Lower leg skin (tissue), 4 donors: Measurements from ENCODE around the gene ANXA4. TPM values are rescaled to one million over a fixed set of nuclear protein-coding genes. Genes with fewer than 3 reads are reported as not detected.
A peak's percentile ranks its signal among the peaks of the same experiment; 100 is the strongest.

ENCODE experiments used
- DNase-seq, 2 donors: peaks; one replicate each; pipeline ENCODE4 v3.0.0-alpha.2; 2019; ENCODE audit warnings: low spot score in 2 of 2
- H3K4me3 ChIP-seq: fragments of 200-600 bp; sonication (generic); 2 replicates; pipeline ENCODE4 v1.5.1; 2017; ENCODE audit warnings: mild to moderate bottlenecking, low read depth; ENCODE audit not compliant: poor library complexity, severe bottlenecking
- CTCF ChIP-seq, 3 donors: fragments of 450-650 bp; IDR thresholded peaks; one replicate each; pipeline ENCODE4 v1.5.1; 2016; ENCODE audit warnings: antibody characterized with exemption in 3 of 3, mild to moderate bottlenecking in 3 of 3, moderate library complexity in 2 of 3
- POLR2A ChIP-seq, 2 donors: fragments of 450-650 bp; IDR thresholded peaks; one replicate each; pipeline ENCODE4 v1.6.1; 2016 to 2017; ENCODE audit warnings: antibody characterized with exemption in 2 of 2, mild to moderate bottlenecking in 1 of 2, moderate library complexity in 1 of 2
- WGBS, 2 donors: methylation state at CpG; one replicate each; pipeline ENCODE4 v1.1.5; 2018; 5-methylcytosine and 5-hydroxymethylcytosine counted together
- intact Hi-C: fragments of 100-400 bp; cut with DNase I; formaldehyde crosslinking; loops from one replicate; pipeline ENCODE4 v1.15.0; 2023; ENCODE audit warnings: low total_unique reads
- total RNA-seq, 4 donors: library from RNA; depleted of rRNA; stranded (reverse); fragments of >200 nt; gene quantifications; one replicate each; pipeline ENCODE4 v1.1.0, GENCODE V29; 2016

ANXA4 gene
- total RNA-seq, 4 donors from 2014 or later: 60.2 to 107 (median 64.9) TPM

- intact Hi-C loops: loop anchor here (5.0 kb wide), 1 partner anchor 76 kb away; no protein-coding TSS in a partner anchor
- 0 to 1% methylated on average over 13 of the region's 13 CpGs for WGBS, 2 donors
- H3K4me3 ChIP-seq: peak overlapping the region; percentile 52
- TF ChIP-seq POLR2A (IDR thresholded peaks at IDR 0.05) (no peak), CTCF (IDR thresholded peaks at IDR 0.05) (no peak)
- DNase-seq: peak; percentile 66 to 94
Measured at GRCh38 chr2:69741229-69741574, 732 bp upstream of the ANXA4 start.

GRCh38 chr2:69742322-69742952 is 503 bp downstream of the ANXA4 start:
- TF ChIP-seq POLR2A (IDR thresholded peaks at IDR 0.05) (no peak), CTCF (IDR thresholded peaks at IDR 0.05) (no peak)
- WGBS, 2 donors: 3 to 5% methylated on average over 21 to 22 of the region's 22 CpGs
- intact Hi-C loops: loop anchor here (5.0 kb wide), 1 partner anchor 75 kb away; no protein-coding TSS in a partner anchor
- peak overlapping the region; percentile 52 for H3K4me3 ChIP-seq
- peak; percentile 45 to 89 for DNase-seq

- intact Hi-C loops: loop anchor here (5.0 kb wide), 1 partner anchor 73 kb away; no protein-coding TSS in a partner anchor
Measured at GRCh38 chr2:69743847-69744264, 1.9 kb downstream of the ANXA4 start.

GRCh38 chr2:69744456-69744855 is 2.5 kb downstream of the ANXA4 start:
- no peak for DNase-seq
- WGBS, 2 donors: 48 to 56% methylated on average over 3 of the region's 3 CpGs
- intact Hi-C loops: loop anchor here (5.0 kb wide), 1 partner anchor 73 kb away; no protein-coding TSS in a partner anchor
- no peak for TF ChIP-seq POLR2A (IDR thresholded peaks at IDR 0.05)
- TF ChIP-seq CTCF (IDR thresholded peaks at IDR 0.05): no peak
- no peak overlapping the region for H3K4me3 ChIP-seq

More at GRCh38 chr2:69743847-69744264, 1.9 kb downstream of the ANXA4 start:
- H3K4me3 ChIP-seq: no peak overlapping the region
- TF ChIP-seq POLR2A (IDR thresholded peaks at IDR 0.05): no peak
- TF ChIP-seq CTCF (IDR thresholded peaks at IDR 0.05): no peak
- no peak for DNase-seq
- 66 to 68% methylated on average over 2 of the region's 2 CpGs for WGBS, 2 donors

- 59 to 68% methylated on average over 2 of the region's 2 CpGs for WGBS, 2 donors
Measured at GRCh38 chr2:69745035-69745434, 3.1 kb downstream of the ANXA4 start.

More at GRCh38 chr2:69745035-69745434, 3.1 kb downstream of the ANXA4 start:
- H3K4me3 ChIP-seq: no peak overlapping the region
- TF ChIP-seq POLR2A (IDR thresholded peaks at IDR 0.05) (no peak), CTCF (IDR thresholded peaks at IDR 0.05) (no peak)
- no peak for DNase-seq
- intact Hi-C loops: no loop called here
